HG03378 (cell line): ENCODE measurements around the gene COMMD2.

Source experiments
- ATAC-seq: cut with Tn5 transposase; IDR thresholded peaks from one replicate; pipeline ENCODE4 v1.9.1; 2021; ENCODE audit warnings: mild to moderate bottlenecking, moderate library complexity; ENCODE audit not compliant: unreplicated experiment

COMMD2 gene

DNA sequence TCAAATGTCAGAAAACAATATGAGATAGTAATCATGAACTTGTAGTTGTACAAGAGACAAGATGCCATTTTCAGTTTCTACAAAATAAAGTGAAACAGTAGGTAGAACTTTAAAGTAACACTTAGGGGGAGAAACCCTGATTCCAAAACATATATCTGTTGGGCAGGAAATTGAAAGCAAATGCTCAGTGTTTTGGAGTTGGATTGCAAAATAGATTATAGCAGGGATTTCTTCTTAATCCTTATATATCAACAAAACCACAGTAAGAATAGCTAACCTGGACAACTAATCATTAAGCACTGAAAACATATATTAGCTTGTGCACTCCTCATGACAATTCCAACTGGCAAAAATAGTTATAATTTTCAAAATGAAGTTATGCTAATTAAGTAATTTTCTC lies 46.9 kb downstream of the COMMD2 start:
- no peak for ATAC-seq

DNA sequence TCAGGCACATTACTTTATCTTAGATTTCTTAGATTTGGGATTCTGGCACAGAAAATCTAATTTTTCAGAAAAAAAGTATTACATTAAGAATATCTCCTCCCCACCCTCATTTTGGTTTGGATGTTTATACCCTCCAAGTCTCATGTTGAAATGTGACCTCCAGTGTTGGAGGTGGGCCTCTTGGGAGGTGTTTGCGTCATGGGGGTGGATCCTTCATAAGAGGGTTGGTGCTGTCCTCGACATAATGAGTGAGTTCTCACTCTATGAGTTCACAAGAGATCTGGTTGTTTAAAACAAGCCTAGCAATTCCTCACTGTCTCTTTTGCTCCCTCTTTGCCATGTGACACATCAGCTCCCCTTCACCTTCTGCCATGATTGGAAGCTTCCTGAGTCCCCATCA lies 48.8 kb downstream of the COMMD2 start:
- ATAC-seq = no peak

DNA sequence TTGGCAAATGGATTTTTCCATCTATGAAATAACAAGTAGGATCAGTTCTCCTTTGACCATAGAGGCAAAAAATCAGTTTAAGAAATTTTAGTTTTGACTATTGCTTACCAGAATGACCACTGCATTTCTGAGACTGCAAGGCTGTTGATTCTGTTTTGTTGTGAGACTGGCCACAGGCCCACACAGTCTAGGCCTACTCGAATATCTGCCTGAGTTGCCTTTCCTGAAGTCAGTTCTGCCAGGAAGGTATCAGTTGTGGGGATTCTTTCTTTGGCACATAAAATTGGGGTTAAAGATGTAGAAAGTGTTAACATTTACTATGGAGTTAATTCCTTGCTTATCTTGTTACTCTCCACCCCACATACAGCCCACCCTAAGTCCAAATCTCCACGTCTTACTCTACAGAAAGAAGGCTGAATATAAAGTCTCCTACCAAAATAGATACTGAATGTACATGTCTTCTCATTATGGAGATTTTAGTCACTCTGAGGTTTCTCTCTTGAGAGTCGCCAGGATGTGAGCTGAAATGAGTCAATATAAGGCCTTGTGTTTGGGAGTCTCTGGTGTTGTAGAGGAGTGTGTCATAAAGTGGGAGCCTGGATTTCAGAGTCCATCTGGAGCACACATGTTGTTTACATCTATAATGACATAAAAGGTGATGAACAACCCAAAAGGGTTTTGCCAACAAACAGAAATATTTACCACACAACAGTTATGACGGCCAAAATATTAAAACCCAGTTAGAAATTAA lies 49.4 kb downstream of the COMMD2 start:
- ATAC-seq = no peak

DNA sequence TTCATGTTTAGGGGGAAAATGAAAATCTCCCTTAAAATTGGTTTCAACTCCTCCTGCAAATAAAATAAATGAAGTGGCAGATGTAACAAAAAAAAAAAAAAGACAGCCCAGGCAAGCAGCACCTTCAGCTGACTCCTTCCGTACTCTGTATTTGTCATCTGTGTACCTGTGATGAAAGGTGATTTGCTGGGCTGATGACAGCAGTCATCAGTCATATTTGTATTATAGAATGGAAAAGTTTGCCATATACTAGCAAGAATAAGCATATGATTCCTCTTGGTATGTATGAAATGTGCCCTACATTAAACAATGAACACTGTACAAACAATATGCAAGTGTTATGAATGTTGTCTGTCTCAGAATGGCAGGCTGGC lies 50.3 kb downstream of the COMMD2 start:
- ATAC-seq = no peak

DNA sequence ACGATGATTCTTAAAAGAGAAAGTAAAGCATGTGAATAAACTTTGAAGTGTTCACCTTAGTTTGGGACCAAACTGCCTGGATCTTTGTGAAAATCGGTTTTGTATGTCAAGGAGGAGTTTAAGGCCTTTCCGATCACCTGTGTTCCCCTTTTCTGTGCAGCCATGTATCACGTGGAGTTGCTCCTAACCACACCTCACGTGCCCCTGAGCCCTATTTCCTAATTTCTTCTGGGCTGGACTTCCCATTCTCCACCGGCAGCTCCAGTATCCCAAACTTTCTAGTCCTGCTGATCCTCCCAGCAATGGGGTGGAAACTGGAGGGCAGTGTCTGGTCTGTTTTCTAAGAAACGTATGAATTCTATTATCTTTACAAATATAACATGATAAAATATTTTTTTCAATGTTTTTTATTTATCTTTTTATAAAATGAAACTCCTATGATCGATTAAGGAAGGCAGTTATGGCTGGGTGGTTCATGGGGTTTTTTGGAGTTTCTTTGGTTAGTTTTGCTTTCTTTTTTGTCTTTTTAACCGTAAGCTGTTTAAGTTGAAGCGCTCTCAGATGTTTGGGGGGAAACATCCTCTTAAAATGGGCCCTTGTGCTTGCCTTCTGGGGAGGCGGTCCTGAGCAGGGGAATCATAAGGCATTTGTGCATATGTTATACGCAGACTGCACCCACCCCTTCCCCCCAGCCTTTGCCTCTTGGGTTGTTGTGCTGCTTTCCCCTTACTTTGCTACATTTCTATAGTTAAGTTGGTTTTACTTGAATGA lies 50.9 kb downstream of the COMMD2 start:
- no peak for ATAC-seq
